ENCODE measurements around the gene UBIAD1. TPM values are rescaled to one million over a fixed set of nuclear protein-coding genes. Genes with fewer than 3 reads are reported as not detected.

Gene UBIAD1
- total RNA-seq, 1 donor from 2014 or later = 15.4 TPM

- Histone ChIP-seq H3K4me1 (ENCODE audit: insufficient read depth, low read length) (peaks cover 7% of the 10 kb centered on the region), H2AFZ (ENCODE audit: low read depth, low read length) (no peak overlapping the region), H3K9ac (ENCODE audit: low read length) (no peak overlapping the region), H3K4me3 (ENCODE audit: insufficient read depth, low read depth, low read length) (no peak overlapping the region), H4K20me1 (ENCODE audit: insufficient read depth, low read length) (peaks cover 27% of the 10 kb centered on the region), H3K27ac (ENCODE audit: low read depth, low read length) (no peak overlapping the region), H3K36me3 (ENCODE audit: insufficient read depth, low read length) (no peaks in the 10 kb centered on the region), H3K9me3 (ENCODE audit: insufficient read depth, low read depth, low read length) (no peaks in the 10 kb centered on the region), H3K4me2 (ENCODE audit: low read length) (no peak overlapping the region), H3K79me2 (ENCODE audit: insufficient read depth, low read length) (peaks cover 11% of the 10 kb centered on the region), H3K27me3 (ENCODE audit: insufficient read depth, low read length) (no peaks in the 10 kb centered on the region)
- H3K4me1 Mint-ChIP-seq (ENCODE audit: low read depth, unreplicated experiment) = peaks cover 8% of the 10 kb centered on the region
- H3K36me3 Mint-ChIP-seq (ENCODE audit: low read depth, unreplicated experiment) = peaks cover 3% of the 10 kb centered on the region
- H3K9me3 Mint-ChIP-seq (ENCODE audit: unreplicated experiment) = no peaks in the 10 kb centered on the region
- no peaks in the 10 kb centered on the region for H3K27me3 Mint-ChIP-seq (ENCODE audit: low read depth, unreplicated experiment)
- no peak overlapping the region for H3K4me3 Mint-ChIP-seq (ENCODE audit: unreplicated experiment)
- TF ChIP-seq CTCF (IDR thresholded peaks at IDR 0.05; ENCODE audit: insufficient read depth, low read depth, low read length) (no peak), EZH2 (IDR thresholded peaks at IDR 0.05; ENCODE audit: insufficient read depth, low read length) (no peak)
- DNase-seq (ENCODE audit: low read depth) (no peak), FAIRE-seq (no peak)
- no peak overlapping the region for H3K27ac Mint-ChIP-seq (ENCODE audit: unreplicated experiment)
These were observed 7.8 kb downstream of the UBIAD1 start for GRCh38 chr1:11280719-11281376.

GRCh38 chr1:11281518-11282331, 8.7 kb downstream of the UBIAD1 start:
- H3K4me3 Mint-ChIP-seq (ENCODE audit: unreplicated experiment) = no peak overlapping the region
- peak overlapping the region; percentile 27 for H3K4me2 ChIP-seq (ENCODE audit: low read length)
- peak; percentile 62 for FAIRE-seq

More at GRCh38 chr1:11281518-11282331, 8.7 kb downstream of the UBIAD1 start:
- H3K4me3 ChIP-seq (ENCODE audit: insufficient read depth, low read depth, low read length) = no peak overlapping the region
- Mint-ChIP-seq H3K27ac (ENCODE audit: unreplicated experiment) (no peak overlapping the region), H3K36me3 (ENCODE audit: low read depth, unreplicated experiment) (peaks cover 3% of the 10 kb centered on the region), H3K27me3 (ENCODE audit: low read depth, unreplicated experiment) (no peaks in the 10 kb centered on the region), H3K4me1 (ENCODE audit: low read depth, unreplicated experiment) (peaks cover 11% of the 10 kb centered on the region), H3K9me3 (ENCODE audit: unreplicated experiment) (no peaks in the 10 kb centered on the region)
- peak overlapping the region; percentile 30 for H3K27ac ChIP-seq (ENCODE audit: low read depth, low read length)
- H3K36me3 ChIP-seq (ENCODE audit: insufficient read depth, low read length) = no peaks in the 10 kb centered on the region
- H2AFZ ChIP-seq (ENCODE audit: low read depth, low read length) = no peak overlapping the region
- peaks cover 12% of the 10 kb centered on the region for H3K4me1 ChIP-seq (ENCODE audit: insufficient read depth, low read length)
- H3K79me2 ChIP-seq (ENCODE audit: insufficient read depth, low read length) = peaks cover 7% of the 10 kb centered on the region
- no peaks in the 10 kb centered on the region for H3K27me3 ChIP-seq (ENCODE audit: insufficient read depth, low read length)
- TF ChIP-seq CTCF (IDR thresholded peaks at IDR 0.05; ENCODE audit: insufficient read depth, low read depth, low read length) = no peak
- TF ChIP-seq EZH2 (IDR thresholded peaks at IDR 0.05; ENCODE audit: insufficient read depth, low read length) = no peak
- H4K20me1 ChIP-seq (ENCODE audit: insufficient read depth, low read length) = peaks cover 32% of the 10 kb centered on the region
- no peak overlapping the region for H3K9ac ChIP-seq (ENCODE audit: low read length)
- peak; percentile 92 for DNase-seq (ENCODE audit: low read depth)
- no peaks in the 10 kb centered on the region for H3K9me3 ChIP-seq (ENCODE audit: insufficient read depth, low read depth, low read length)
